ENCODE data around the gene RWDD2A.

GRCh38 chr6:83192456-83192855 lies 701 bp upstream of the RWDD2A start:
- TF ChIP-seq CTCF (IDR thresholded peaks at IDR 0.05) (no peak), POLR2A (IDR thresholded peaks at IDR 0.05) (no peak)
